ENCODE measurements around the gene SPOCD1. TPM values are rescaled to one million over a fixed set of nuclear protein-coding genes. Genes with fewer than 3 reads are reported as not detected.

Gene SPOCD1
- polyA plus RNA-seq, 2 of the 4 experiments (the other 2 are of a cell fraction) = 0.98 to 4.8 TPM

DNA sequence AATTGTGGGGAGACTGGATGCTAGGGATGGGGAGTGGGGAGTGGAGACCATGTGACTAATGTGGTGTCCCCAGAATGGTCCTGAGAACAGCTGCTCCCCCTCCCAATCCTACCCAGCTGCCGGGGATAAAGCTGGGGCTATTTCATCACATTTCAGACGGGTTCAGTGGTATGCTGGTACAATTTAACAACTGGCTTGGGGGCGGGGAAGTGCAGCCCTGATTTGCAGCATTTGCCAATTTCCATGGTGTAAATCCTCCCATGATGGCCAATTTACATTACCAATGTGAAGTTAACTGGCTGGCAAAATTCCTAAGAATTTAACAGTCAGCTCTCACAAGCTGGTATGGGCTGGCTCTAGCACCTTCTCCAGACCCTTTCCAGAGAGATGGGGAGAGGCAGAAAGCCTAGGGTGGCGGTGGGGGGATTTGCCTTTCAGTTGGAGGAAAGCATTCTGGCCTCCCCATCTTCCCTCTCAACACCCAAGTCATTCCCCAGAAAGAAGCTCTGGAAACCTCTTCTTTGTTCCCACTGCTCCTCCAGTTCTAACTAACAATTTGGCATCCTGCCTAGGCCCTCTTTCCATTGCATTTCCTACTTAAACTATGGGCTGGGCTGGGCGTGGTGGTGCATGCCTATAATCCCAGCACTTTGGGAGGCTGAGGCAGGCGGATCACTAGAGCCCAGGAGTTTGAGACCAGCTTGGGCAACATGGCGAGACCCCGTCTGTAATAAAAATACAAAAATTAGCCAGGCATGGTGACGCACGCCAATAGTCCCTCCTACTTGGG lies 40.4 kb downstream of the SPOCD1 start:
- TF ChIP-seq PHF8 (IDR thresholded peaks at IDR 0.05; ENCODE audit: borderline replicate concordance, low read depth) = no peak
- TF ChIP-seq ZNF302 (CRISPR knock-in tag; IDR thresholded peaks at IDR 0.05) = no peak
- TF ChIP-seq SMC3 (IDR thresholded peaks at IDR 0.05) = no peak
- TF ChIP-seq RFX5 (IDR thresholded peaks at IDR 0.05) = no peak
- TF ChIP-seq CHD2 (IDR thresholded peaks at IDR 0.05; ENCODE audit: low read length, partially characterized antibody) = no peak
- TF ChIP-seq JUN (IDR thresholded peaks at IDR 0.05) = no peak
- no peak for TF ChIP-seq JUNB (IDR thresholded peaks at IDR 0.05)
- TF ChIP-seq FOSL2 (IDR thresholded peaks at IDR 0.05) = no peak
- TF ChIP-seq FOSL2 (CRISPR knock-in tag; IDR thresholded peaks at IDR 0.05) = no peak
- TF ChIP-seq CBX8 (IDR thresholded peaks at IDR 0.05) = no peak
- TF ChIP-seq POLR2AphosphoS2 (conservative IDR thresholded peaks at IDR 0.05; ENCODE audit: low read length) = no peak
- TF ChIP-seq CBX2 (IDR thresholded peaks at IDR 0.05; ENCODE audit: borderline replicate concordance, low read depth) = no peak
- no peak for TF ChIP-seq MAZ (IDR thresholded peaks at IDR 0.05; ENCODE audit: borderline replicate concordance, low read depth, low read length)
- ChIA-PET POLR2A (no interaction called here), CTCF (interaction anchor here (0.6 to 18.6 kb wide), 6 partner anchors 11 to 288 kb away, joined by 3 to 242 read pairs (median 3); partner anchors contain the start of gene ADGRB2)
- ATAC-seq (no peak), DNase-seq (ENCODE audit: low read depth in 1 of 2, low spot score in 1 of 2) (no peak), FAIRE-seq (no peak)
- H3K4me1 ChIP-seq = no peaks in the 10 kb centered on the region
- H3K4me3 ChIP-seq = no peak overlapping the region
- H3K27ac ChIP-seq = no peak overlapping the region
- 70% methylated on average over 10 of the region's 10 CpGs for WGBS (ENCODE audit: missing lambda C conversion rate)
- no peak overlapping the region for H3K4me2 ChIP-seq
- H3K9me3 ChIP-seq = no peaks in the 10 kb centered on the region

DNA sequence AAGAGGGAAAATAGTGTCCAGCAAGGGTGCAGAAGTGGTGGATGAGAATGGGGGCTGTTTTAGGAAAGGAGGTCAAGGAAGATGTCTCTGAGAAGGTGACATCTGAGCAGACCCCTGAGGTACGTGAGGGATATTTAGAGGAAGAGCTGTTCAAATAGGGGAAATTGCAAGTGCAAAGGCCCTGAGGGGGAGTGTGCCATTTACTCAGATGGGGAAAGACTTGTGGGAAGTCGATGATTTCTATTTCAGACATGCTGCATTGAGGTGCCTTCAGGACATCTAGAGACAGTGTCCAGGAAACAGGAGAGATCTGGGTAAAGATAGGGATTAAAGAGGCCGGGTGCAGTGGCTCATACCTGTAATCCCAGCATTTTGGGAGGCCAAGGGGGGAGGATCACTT lies 41.3 kb downstream of the SPOCD1 start:
- Histone ChIP-seq H3K4me2 (no peak overlapping the region), H3K27ac (no peak overlapping the region), H3K9me3 (no peaks in the 10 kb centered on the region), H3K4me1 (peaks cover 8% of the 10 kb centered on the region), H3K4me3 (no peak overlapping the region)
- DNase-seq (ENCODE audit: low read depth in 1 of 2, low spot score in 1 of 2) (no peak), ATAC-seq (no peak), FAIRE-seq (no peak)
- TF ChIP-seq CBX2 (IDR thresholded peaks at IDR 0.05; ENCODE audit: borderline replicate concordance, low read depth) (no peak), JUNB (IDR thresholded peaks at IDR 0.05) (no peak), NFE2L2 (conservative IDR thresholded peaks at IDR 0.05; ENCODE audit: low read length) (no peak), MAFK (IDR thresholded peaks at IDR 0.05; ENCODE audit: partially characterized antibody) (no peak), ZNF302 (CRISPR knock-in tag; IDR thresholded peaks at IDR 0.05) (no peak)
- POLR2A ChIA-PET = no interaction called here
- 54% methylated on average over 3 of the region's 3 CpGs for WGBS (ENCODE audit: missing lambda C conversion rate)
- CTCF ChIA-PET = no interaction called here

DNA sequence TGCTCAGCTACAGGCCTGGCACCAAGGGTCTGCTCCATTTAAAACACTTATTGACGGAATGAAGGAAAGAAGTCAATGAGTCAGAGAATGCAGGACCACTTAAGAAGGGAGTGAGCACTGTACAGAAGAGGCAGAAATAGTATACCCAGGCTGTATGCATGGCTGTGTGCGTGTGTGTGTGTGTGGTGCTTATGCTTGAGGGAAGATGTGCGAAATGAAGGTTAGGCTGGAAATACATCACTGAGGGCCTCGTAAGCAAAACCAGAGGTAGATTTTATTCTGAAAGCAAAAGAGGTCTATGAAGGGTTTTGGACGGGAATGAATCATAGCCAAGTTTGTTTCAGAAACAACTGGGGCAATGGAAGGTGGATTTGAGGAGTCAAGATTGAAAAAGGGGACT lies 42.0 kb downstream of the SPOCD1 start:
- no peak for FAIRE-seq

GRCh38 chr1:31772669-31773248 lies 43.1 kb downstream of the SPOCD1 start:
- 85% methylated on average over 16 of the region's 49 CpGs for WGBS (ENCODE audit: missing lambda C conversion rate)
- ChIA-PET CTCF (no interaction called here), POLR2A (no interaction called here)
- Histone ChIP-seq H3K4me1 (peaks cover 16% of the 10 kb centered on the region), H3K9me3 (no peaks in the 10 kb centered on the region), H3K4me3 (no peak overlapping the region), H3K4me2 (no peak overlapping the region), H3K27ac (no peak overlapping the region)
- DNase-seq (ENCODE audit: low read depth in 1 of 2, low spot score in 1 of 2) = no peak
- FAIRE-seq = no peak
- ATAC-seq = no peak
- TF ChIP-seq, protein P1, sequence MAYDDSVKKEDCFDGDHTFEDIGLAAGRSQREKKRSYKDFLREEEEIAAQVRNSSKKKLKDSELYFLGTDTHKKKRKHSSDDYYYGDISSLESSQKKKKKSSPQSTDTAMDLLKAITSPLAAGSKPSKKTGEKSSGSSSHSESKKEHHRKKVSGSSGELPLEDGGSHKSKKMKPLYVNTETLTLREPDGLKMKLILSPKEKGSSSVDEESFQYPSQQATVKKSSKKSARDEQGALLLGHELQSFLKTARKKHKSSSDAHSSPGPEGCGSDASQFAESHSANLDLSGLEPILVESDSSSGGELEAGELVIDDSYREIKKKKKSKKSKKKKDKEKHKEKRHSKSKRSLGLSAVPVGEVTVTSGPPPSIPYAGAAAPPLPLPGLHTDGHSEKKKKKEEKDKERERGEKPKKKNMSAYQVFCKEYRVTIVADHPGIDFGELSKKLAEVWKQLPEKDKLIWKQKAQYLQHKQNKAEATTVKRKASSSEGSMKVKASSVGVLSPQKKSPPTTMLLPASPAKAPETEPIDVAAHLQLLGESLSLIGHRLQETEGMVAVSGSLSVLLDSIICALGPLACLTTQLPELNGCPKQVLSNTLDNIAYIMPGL (CRISPR knock-in tag; IDR thresholded peaks at IDR 0.05; ENCODE audit: borderline replicate concordance) = no peak
- TF ChIP-seq MAZ (IDR thresholded peaks at IDR 0.05; ENCODE audit: borderline replicate concordance, low read depth, low read length) = no peak
- TF ChIP-seq ZNF302 (CRISPR knock-in tag; IDR thresholded peaks at IDR 0.05) = no peak
- no peak for TF ChIP-seq ZSCAN20 (CRISPR knock-in tag; IDR thresholded peaks at IDR 0.05)
- TF ChIP-seq FOSB (CRISPR knock-in tag; IDR thresholded peaks at IDR 0.05) = no peak
- TF ChIP-seq SMC3 (IDR thresholded peaks at IDR 0.05) = no peak
- TF ChIP-seq, protein P2, sequence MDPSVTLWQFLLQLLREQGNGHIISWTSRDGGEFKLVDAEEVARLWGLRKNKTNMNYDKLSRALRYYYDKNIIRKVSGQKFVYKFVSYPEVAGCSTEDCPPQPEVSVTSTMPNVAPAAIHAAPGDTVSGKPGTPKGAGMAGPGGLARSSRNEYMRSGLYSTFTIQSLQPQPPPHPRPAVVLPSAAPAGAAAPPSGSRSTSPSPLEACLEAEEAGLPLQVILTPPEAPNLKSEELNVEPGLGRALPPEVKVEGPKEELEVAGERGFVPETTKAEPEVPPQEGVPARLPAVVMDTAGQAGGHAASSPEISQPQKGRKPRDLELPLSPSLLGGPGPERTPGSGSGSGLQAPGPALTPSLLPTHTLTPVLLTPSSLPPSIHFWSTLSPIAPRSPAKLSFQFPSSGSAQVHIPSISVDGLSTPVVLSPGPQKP (IDR thresholded peaks at IDR 0.05; ENCODE audit: low read depth, low read length) = no peak
- TF ChIP-seq CEBPB (IDR thresholded peaks at IDR 0.05) = no peak
- no peak for TF ChIP-seq RARB (CRISPR knock-in tag; IDR thresholded peaks at IDR 0.05)
- no peak for TF ChIP-seq ESRRA (IDR thresholded peaks at IDR 0.05; ENCODE audit: borderline replicate concordance, low read length)
- TF ChIP-seq POLR2A (IDR thresholded peaks at IDR 0.05; ENCODE audit: low read length) = no peak

More for the DNA sequence above, 42.0 kb downstream of the SPOCD1 start:
- POLR2A ChIA-PET = no interaction called here
- no peaks in the 10 kb centered on the region for H3K9me3 ChIP-seq
- CTCF ChIA-PET = no interaction called here
- no peak overlapping the region for H3K4me2 ChIP-seq
- H3K4me1 ChIP-seq = peaks cover 12% of the 10 kb centered on the region
- DNase-seq (ENCODE audit: low read depth in 1 of 2, low spot score in 1 of 2) (no peak), ATAC-seq (no peak)
- no peak for TF ChIP-seq CBX8 (IDR thresholded peaks at IDR 0.05)
- TF ChIP-seq, protein P1 (CRISPR knock-in tag; IDR thresholded peaks at IDR 0.05; ENCODE audit: borderline replicate concordance) = no peak
- no peak for TF ChIP-seq ZC3H11A (IDR thresholded peaks at IDR 0.05)
- TF ChIP-seq FOSB (CRISPR knock-in tag; IDR thresholded peaks at IDR 0.05) = no peak
- no peak for TF ChIP-seq POLR2AphosphoS2 (conservative IDR thresholded peaks at IDR 0.05; ENCODE audit: low read length)
- WGBS (ENCODE audit: missing lambda C conversion rate) = 65% methylated on average over 5 of the region's 5 CpGs
- H3K27ac ChIP-seq = no peak overlapping the region
- H3K4me3 ChIP-seq = no peak overlapping the region
